NOMO-1 treated with dmso at 0.1 percent for 144 hours (cell line): Measurements from ENCODE around the gene LRRFIP2.
A peak's percentile ranks its signal among the peaks of the same experiment; 100 is the strongest.
"Not testable (repeated sequence)": the region's sequence is repeated elsewhere in the genome, so short reads cannot be mapped to it uniquely, and the experiment has no call there.

Source experiments
- DNase-seq: peaks from one replicate; lab custom pipeline; 2025; ENCODE audit not compliant: unreplicated experiment; lab: John Stamatoyannopoulos, UW

Gene LRRFIP2

GRCh38 chr3:37075955-37076354, 98.4 kb downstream of the LRRFIP2 start:
- no peak for DNase-seq

- DNase-seq, result no peak
Measured at GRCh38 chr3:37074178-37074577, 100.2 kb downstream of the LRRFIP2 start.

- DNase-seq, result no peak
Measured at GRCh38 chr3:37072892-37073291, 101.5 kb downstream of the LRRFIP2 start.

GRCh38 chr3:37071921-37072320, 102.5 kb downstream of the LRRFIP2 start:
- DNase-seq, result no peak

GRCh38 chr3:37068031-37068430, 106.4 kb downstream of the LRRFIP2 start:
- no peak for DNase-seq

DNA sequence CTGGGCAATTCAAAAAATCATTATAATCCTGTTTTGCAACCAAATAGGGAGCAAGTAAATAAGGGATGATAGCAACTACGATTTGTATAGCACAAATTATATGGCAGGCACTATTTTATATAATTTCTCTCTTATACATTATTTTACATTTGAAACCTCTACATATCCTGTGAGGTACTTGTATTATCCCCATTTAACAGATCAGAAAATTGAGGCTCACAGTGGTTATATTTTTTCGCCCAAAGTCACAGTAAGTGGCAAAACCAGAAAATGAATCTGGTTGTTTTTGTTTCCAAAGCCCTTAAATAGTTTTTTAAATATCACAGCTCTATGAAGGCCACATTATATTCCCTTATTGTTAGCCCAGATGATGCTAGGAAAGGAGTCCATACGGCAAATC, 106.8 kb downstream of the LRRFIP2 start:
- no peak for DNase-seq

DNA sequence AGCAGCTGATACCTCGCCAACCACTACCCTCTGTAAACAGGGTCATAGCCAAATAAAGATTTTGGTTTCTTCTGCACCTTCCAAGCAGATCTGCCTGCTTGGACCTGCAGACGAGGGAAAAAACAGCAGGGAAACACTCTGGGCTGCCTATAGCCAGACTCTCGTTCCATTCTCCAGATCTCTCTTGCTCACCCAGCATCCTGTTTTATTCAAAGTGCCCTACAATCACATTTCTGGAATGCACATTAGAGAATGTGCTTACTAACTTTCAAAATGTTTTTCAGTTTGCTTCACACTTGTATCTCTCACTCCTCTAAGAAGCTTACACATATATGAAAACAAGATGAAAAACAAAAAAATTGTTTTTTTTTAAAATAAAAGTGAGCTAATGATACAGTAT, 109.6 kb downstream of the LRRFIP2 start:
- no peak for DNase-seq

- no peak for DNase-seq
Measured at GRCh38 chr3:37058117-37058516, 116.3 kb downstream of the LRRFIP2 start.

GRCh38 chr3:37056826-37057225, 117.6 kb downstream of the LRRFIP2 start:
- DNase-seq, result no peak

- not testable (repeated sequence) for DNase-seq
Measured at GRCh38 chr3:37055077-37055476, 119.3 kb downstream of the LRRFIP2 start.

- peak; percentile 5 for DNase-seq
Measured at GRCh38 chr3:37054370-37054769, 120.0 kb downstream of the LRRFIP2 start.

- DNase-seq, result no peak
Measured at GRCh38 chr3:37053753-37054152, 120.6 kb downstream of the LRRFIP2 start.

- DNase-seq, result no peak
Measured at GRCh38 chr3:37053337-37053736, 121.0 kb downstream of the LRRFIP2 start.

- no peak for DNase-seq
Measured at GRCh38 chr3:37052860-37053259, 121.5 kb downstream of the LRRFIP2 start.

DNA sequence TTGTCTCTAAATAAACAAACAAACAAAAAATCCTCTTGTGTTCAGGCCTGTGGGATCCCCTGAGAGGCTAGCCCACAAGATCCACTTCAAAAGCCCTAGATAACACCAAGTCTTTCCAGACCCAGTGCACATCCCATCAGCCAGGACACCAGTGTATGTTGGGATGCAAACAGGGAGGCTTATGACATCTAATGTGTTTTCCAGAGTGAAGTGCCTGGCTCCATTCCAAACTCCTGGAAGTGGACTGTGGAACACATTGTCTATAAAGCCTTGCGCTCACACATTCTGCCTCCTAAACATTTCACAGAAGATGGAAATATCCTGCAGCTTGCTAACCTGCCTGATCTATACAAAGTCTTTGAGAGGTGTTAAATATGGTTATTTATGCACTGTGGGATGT, 124.1 kb downstream of the LRRFIP2 start:
- DNase-seq, result no peak

GRCh38 chr3:37042712-37043111, 131.7 kb downstream of the LRRFIP2 start:
- DNase-seq, result not testable (repeated sequence)

- DNase-seq, result no peak
Measured at GRCh38 chr3:37041546-37042195, 132.7 kb downstream of the LRRFIP2 start.

GRCh38 chr3:37040231-37040630, 134.2 kb downstream of the LRRFIP2 start:
- no peak for DNase-seq

- DNase-seq, result no peak
Measured at GRCh38 chr3:37039161-37039846, 135.1 kb downstream of the LRRFIP2 start.

DNA sequence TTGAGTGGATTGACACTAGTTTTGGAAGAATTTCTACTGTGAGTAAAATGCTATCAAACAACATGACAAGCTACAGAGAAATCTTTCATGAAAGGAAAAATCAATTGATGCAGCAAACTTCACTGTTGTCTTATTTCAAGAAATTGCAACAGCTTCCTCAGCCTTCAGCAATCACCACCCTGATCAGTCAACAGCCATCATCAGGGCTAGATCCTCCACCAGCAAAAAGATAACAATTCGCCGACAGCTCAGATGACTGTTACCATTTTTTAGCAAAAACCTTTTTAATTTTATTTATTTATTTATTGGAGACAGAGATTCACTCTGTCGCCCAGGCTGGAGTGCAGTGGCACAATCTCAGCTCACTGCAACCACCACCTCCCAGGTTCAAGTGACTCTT, 137.0 kb downstream of the LRRFIP2 start:
- no peak for DNase-seq

- no peak for DNase-seq
Measured at GRCh38 chr3:37032961-37033360, 141.4 kb downstream of the LRRFIP2 start.

DNA sequence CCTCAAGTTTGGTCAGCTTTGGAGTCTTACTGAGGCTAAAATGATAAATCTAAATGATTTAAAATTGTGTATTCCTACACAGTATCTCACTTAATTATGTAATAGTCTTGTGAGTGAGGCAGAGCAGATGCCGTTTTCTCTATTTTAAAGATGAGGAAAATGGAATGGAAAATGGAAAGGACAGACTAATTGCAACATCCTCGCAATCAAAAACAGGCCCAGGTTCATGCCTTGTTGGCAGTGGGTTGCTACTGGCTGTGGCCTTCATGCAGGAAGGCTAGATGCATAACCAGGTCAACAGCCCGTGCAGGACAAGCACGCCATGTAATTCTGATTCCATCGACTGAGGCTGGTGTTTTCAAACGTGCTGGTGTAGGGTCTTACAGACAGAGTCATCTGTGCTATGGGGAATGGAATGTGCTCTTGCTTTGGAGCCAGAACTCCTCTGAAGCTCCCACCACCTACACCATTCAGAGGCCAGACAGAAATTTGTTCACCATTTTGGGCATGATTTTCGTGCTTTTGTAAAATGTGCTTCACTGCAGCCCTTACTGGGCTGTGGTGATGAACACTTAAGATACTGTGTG, 143.2 kb downstream of the LRRFIP2 start:
- DNase-seq, result no peak
